Measurements from ENCODE around the gene ZMIZ1. TPM values are rescaled to one million over a fixed set of nuclear protein-coding genes. Genes with fewer than 3 reads are reported as not detected.

ZMIZ1 gene
- total RNA-seq, 1 experiment from 2014 or later, result 42.3 TPM

- Mint-ChIP-seq H3K27me3 (ENCODE audit: insufficient read depth, unreplicated experiment) (no peaks in the 10 kb centered on the region), H3K4me3 (ENCODE audit: unreplicated experiment) (no peak overlapping the region), H3K27ac (ENCODE audit: unreplicated experiment) (no peak overlapping the region), H3K36me3 (ENCODE audit: insufficient read depth, unreplicated experiment) (peaks cover 30% of the 10 kb centered on the region), H3K9me3 (ENCODE audit: unreplicated experiment) (no peaks in the 10 kb centered on the region), H3K4me1 (ENCODE audit: low read depth, unreplicated experiment) (peaks cover 14% of the 10 kb centered on the region)
- intact Hi-C loops (cut with micrococcal nuclease; ENCODE audit: unreplicated experiment), result no loop called here
- no peak overlapping the region for H3K4me3 ChIP-seq (ENCODE audit: low read depth, low read length)
- H3K9me3 ChIP-seq, result no peaks in the 10 kb centered on the region
- H3K4me1 ChIP-seq, result peaks cover 17% of the 10 kb centered on the region
- TF ChIP-seq, protein P1, sequence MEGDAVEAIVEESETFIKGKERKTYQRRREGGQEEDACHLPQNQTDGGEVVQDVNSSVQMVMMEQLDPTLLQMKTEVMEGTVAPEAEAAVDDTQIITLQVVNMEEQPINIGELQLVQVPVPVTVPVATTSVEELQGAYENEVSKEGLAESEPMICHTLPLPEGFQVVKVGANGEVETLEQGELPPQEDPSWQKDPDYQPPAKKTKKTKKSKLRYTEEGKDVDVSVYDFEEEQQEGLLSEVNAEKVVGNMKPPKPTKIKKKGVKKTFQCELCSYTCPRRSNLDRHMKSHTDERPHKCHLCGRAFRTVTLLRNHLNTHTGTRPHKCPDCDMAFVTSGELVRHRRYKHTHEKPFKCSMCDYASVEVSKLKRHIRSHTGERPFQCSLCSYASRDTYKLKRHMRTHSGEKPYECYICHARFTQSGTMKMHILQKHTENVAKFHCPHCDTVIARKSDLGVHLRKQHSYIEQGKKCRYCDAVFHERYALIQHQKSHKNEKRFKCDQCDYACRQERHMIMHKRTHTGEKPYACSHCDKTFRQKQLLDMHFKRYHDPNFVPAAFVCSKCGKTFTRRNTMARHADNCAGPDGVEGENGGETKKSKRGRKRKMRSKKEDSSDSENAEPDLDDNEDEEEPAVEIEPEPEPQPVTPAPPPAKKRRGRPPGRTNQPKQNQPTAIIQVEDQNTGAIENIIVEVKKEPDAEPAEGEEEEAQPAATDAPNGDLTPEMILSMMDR (IDR thresholded peaks at IDR 0.05; ENCODE audit: insufficient read depth in 1 of 2, low read depth in 1 of 2, low read length in 1 of 2, severe bottlenecking in 1 of 2, unreplicated experiment in 1 of 2), result no peak
- CTCF ChIA-PET, result no interaction called here
- peaks cover 3% of the 10 kb centered on the region for H3K36me3 ChIP-seq (ENCODE audit: control insufficient read depth, insufficient read depth, low read length)
- BruUV-seq (replicated peaks), result no TSS peak
- no peak for DNase-seq
- POLR2A ChIA-PET, result no interaction called here
- no peaks in the 10 kb centered on the region for H3K27me3 ChIP-seq (replicated peaks; ENCODE audit: control insufficient read depth, insufficient read depth, low read length)
Observed at GRCh38 chr10:79132681-79133381, 64.1 kb downstream of the ZMIZ1 start.

DNA sequence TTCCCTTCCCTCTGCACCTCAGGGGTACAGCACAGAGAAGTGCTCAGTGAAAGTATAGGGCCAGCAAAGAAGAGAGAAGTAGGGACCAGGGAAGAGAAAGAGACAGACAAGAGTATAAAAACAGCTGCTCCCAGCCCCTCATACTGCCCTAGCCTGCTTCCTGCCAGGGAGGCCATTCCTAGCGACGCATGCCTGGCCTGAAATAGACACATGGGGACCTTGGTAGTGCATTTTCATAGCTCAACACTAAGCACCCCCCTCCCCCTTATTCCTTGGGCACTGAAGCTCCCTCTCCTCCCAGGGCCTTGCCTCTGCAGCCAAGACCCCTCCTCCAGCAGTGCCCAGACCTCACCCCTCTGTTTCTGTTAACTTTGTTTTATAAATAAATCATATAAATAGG is 64.7 kb downstream of the ZMIZ1 start:
- Mint-ChIP-seq H3K9me3 (ENCODE audit: unreplicated experiment) (no peaks in the 10 kb centered on the region), H3K36me3 (ENCODE audit: insufficient read depth, unreplicated experiment) (peaks cover 32% of the 10 kb centered on the region), H3K27ac (ENCODE audit: unreplicated experiment) (no peak overlapping the region), H3K4me1 (ENCODE audit: low read depth, unreplicated experiment) (peaks cover 14% of the 10 kb centered on the region), H3K4me3 (ENCODE audit: unreplicated experiment) (no peak overlapping the region), H3K27me3 (ENCODE audit: insufficient read depth, unreplicated experiment) (no peaks in the 10 kb centered on the region)
- H3K4me1 ChIP-seq, result peaks cover 12% of the 10 kb centered on the region
- no peak for DNase-seq
- H3K9me3 ChIP-seq, result no peaks in the 10 kb centered on the region
- intact Hi-C loops (cut with micrococcal nuclease; ENCODE audit: unreplicated experiment), result no loop called here
- POLR2A ChIA-PET, result no interaction called here
- no peak overlapping the region for H3K4me3 ChIP-seq (ENCODE audit: low read depth, low read length)
- peaks cover 3% of the 10 kb centered on the region for H3K36me3 ChIP-seq (ENCODE audit: control insufficient read depth, insufficient read depth, low read length)
- CTCF ChIA-PET, result no interaction called here
- H3K27me3 ChIP-seq (replicated peaks; ENCODE audit: control insufficient read depth, insufficient read depth, low read length), result no peaks in the 10 kb centered on the region
- BruUV-seq (replicated peaks), result no TSS peak
- TF ChIP-seq, protein P1 (IDR thresholded peaks at IDR 0.05; ENCODE audit: insufficient read depth in 1 of 2, low read depth in 1 of 2, low read length in 1 of 2, severe bottlenecking in 1 of 2, unreplicated experiment in 1 of 2), result no peak

- POLR2A ChIA-PET, result no interaction called here
Observed at GRCh38 chr10:79135790-79136189, 67.0 kb downstream of the ZMIZ1 start.

More at GRCh38 chr10:79135790-79136189, 67.0 kb downstream of the ZMIZ1 start:
- intact Hi-C loops (cut with micrococcal nuclease; ENCODE audit: unreplicated experiment), result no loop called here
- H3K4me1 ChIP-seq, result peaks cover 3% of the 10 kb centered on the region
- DNase-seq, result no peak
- CTCF ChIA-PET, result no interaction called here
- H3K36me3 ChIP-seq (ENCODE audit: control insufficient read depth, insufficient read depth, low read length), result peaks cover 4% of the 10 kb centered on the region
- Mint-ChIP-seq H3K4me1 (ENCODE audit: low read depth, unreplicated experiment) (peaks cover 11% of the 10 kb centered on the region), H3K36me3 (ENCODE audit: insufficient read depth, unreplicated experiment) (peaks cover 50% of the 10 kb centered on the region), H3K27me3 (ENCODE audit: insufficient read depth, unreplicated experiment) (no peaks in the 10 kb centered on the region), H3K9me3 (ENCODE audit: unreplicated experiment) (no peaks in the 10 kb centered on the region), H3K27ac (ENCODE audit: unreplicated experiment) (no peak overlapping the region), H3K4me3 (ENCODE audit: unreplicated experiment) (no peak overlapping the region)
- BruUV-seq (replicated peaks), result no TSS peak
- H3K4me3 ChIP-seq (ENCODE audit: low read depth, low read length), result no peak overlapping the region
- no peaks in the 10 kb centered on the region for H3K9me3 ChIP-seq
- TF ChIP-seq, protein P1 (IDR thresholded peaks at IDR 0.05; ENCODE audit: insufficient read depth in 1 of 2, low read depth in 1 of 2, low read length in 1 of 2, severe bottlenecking in 1 of 2, unreplicated experiment in 1 of 2), result no peak
- H3K27me3 ChIP-seq (replicated peaks; ENCODE audit: control insufficient read depth, insufficient read depth, low read length), result no peaks in the 10 kb centered on the region

Measured in Caco-2 (cell line).